ENCODE measurements around the gene PRAF2.

- peak; percentile 66 to 88 (median 85) for TF ChIP-seq POLR2AphosphoS5 (IDR thresholded peaks at IDR 0.05)
- TF ChIP-seq CTCF (IDR thresholded peaks at IDR 0.05): peak in 1 of 3 donors; percentile 18
Measured at GRCh38 chrX:49079489-49080428, 6.0 kb upstream of the PRAF2 start, which contains the start of gene WDR45.
